Fibroblast of lung (primary cell): ENCODE results near the gene CDH5. TPM values are rescaled to one million over a fixed set of nuclear protein-coding genes. Genes with fewer than 3 reads are reported as not detected.

Experiments
- DNase-seq, 2 donors: peaks; one replicate each; pipeline versions ENCODE4 v3.0.0 to v3.0.0-alpha.2; 2010; ENCODE audit warnings: low read depth in 2 of 2
- H2AFZ ChIP-seq: 2 replicates; pipeline ENCODE4 v1.5.1; 2012; ENCODE audit warnings: low read length, control low read depth, inconsistent platforms
- H3K27ac ChIP-seq: 2 replicates; pipeline ENCODE4 v1.5.1; 2011; ENCODE audit warnings: low read length, control low read depth; ENCODE audit not compliant: insufficient read depth
- H3K27me3 ChIP-seq: 2 replicates; pipeline ENCODE4 v1.5.1; 2011; ENCODE audit warnings: mild to moderate bottlenecking, low read length; ENCODE audit not compliant: control insufficient read depth, insufficient read depth
- H3K36me3 ChIP-seq: 2 replicates; pipeline ENCODE4 v1.5.1; 2011; ENCODE audit warnings: low read length; ENCODE audit not compliant: control insufficient read depth, insufficient read depth
- H3K4me1 ChIP-seq: 2 replicates; pipeline ENCODE4 v1.5.1; 2011; ENCODE audit warnings: low read length; ENCODE audit not compliant: control insufficient read depth, insufficient read depth; ENCODE audit errors: extremely low read depth
- H3K4me2 ChIP-seq: 2 replicates; pipeline ENCODE4 v1.5.1; 2011; ENCODE audit warnings: low read length, control low read depth; ENCODE audit not compliant: insufficient read depth; ENCODE audit errors: extremely low read depth
- H3K4me3 ChIP-seq, 4 experiments: fragments of 200-600 bp in 1 of 4; sonication (generic) in 1 of 4; replicated peaks in 1 of 4; 2 replicates each; pipeline ENCODE4 v1.5.1; 2011 to 2016; ENCODE audit warnings: low read length in 4 of 4, low read depth in 3 of 4, mild to moderate bottlenecking in 3 of 4, control low read depth in 2 of 4, inconsistent platforms in 1 of 4, mixed read lengths in 1 of 4; ENCODE audit not compliant: insufficient read depth in 1 of 4; ENCODE audit errors: control extremely low read depth in 1 of 4
- H3K79me2 ChIP-seq: 2 replicates; pipeline ENCODE4 v1.5.1; 2012; ENCODE audit warnings: mild to moderate bottlenecking, low read length, inconsistent platforms; ENCODE audit not compliant: control insufficient read depth, insufficient read depth
- H3K9ac ChIP-seq: 2 replicates; pipeline ENCODE4 v1.5.1; 2011; ENCODE audit warnings: mild to moderate bottlenecking, low read length, control low read depth; ENCODE audit not compliant: insufficient read depth
- H3K9me3 ChIP-seq: 2 replicates; pipeline ENCODE4 v1.5.1; 2012; ENCODE audit warnings: low read depth, low read length; ENCODE audit not compliant: control insufficient read depth, insufficient read depth
- H4K20me1 ChIP-seq: 2 replicates; pipeline ENCODE4 v1.5.1; 2011; ENCODE audit warnings: low read length; ENCODE audit not compliant: control insufficient read depth, insufficient read depth; ENCODE audit errors: extremely low read depth
- CTCF ChIP-seq, 2 donors: IDR thresholded peaks in 1 of 2; conservative IDR thresholded peaks in 1 of 2; 1 replicate in 1 of 2; 2 replicates in 1 of 2; pipeline ENCODE4 v1.5.1; 2011 to 2012; ENCODE audit warnings: low read length in 2 of 2, control low read depth in 1 of 2, inconsistent platforms in 1 of 2, low read depth in 1 of 2, mild to moderate bottlenecking in 1 of 2
- EZH2 ChIP-seq: IDR thresholded peaks from 2 replicates; pipeline ENCODE4 v1.5.1; 2012; ENCODE audit warnings: low read length, control low read depth, mild to moderate bottlenecking; ENCODE audit errors: missing control alignments
- polyA plus RNA-seq, 2 donors: library from polyadenylated mRNA; depleted of rRNA in 1 of 2; stranded (reverse) in 1 of 2; unstranded in 1 of 2; fragments of >200 nt; gene quantifications; 2 replicates each; pipeline ENCODE4 v1.2.1, GENCODE V29; 2011 to 2012; ENCODE audit warnings: missing spikeins in 1 of 2
- total RNA-seq: library from RNA; depleted of rRNA; stranded (reverse); fragments of >200 nt; gene quantifications from 2 replicates; pipeline ENCODE4 v1.2.1, GENCODE V29; 2014

The CDH5 gene
- total and polyA plus RNA-seq, 2 donors (not counting 1 experiment from before 2014, with no cell fraction given): 0.02 TPM; not detected in 1

GRCh38 chr16:66376577-66377305 is 10.2 kb downstream of the CDH5 start:
- Histone ChIP-seq H3K9me3 (no peaks in the 10 kb centered on the region), H2AFZ (no peak overlapping the region), H3K4me2 (no peak overlapping the region), H3K9ac (no peak overlapping the region), H4K20me1 (no peaks in the 10 kb centered on the region), H3K4me1 (no peaks in the 10 kb centered on the region), H3K27ac (no peak overlapping the region), H3K27me3 (no peaks in the 10 kb centered on the region), H3K36me3 (no peaks in the 10 kb centered on the region), H3K79me2 (no peaks in the 10 kb centered on the region), H3K4me3 (no peak overlapping the region)
- TF ChIP-seq CTCF (conservative IDR thresholded peaks at IDR 0.05 in 1 of 2, IDR thresholded peaks at IDR 0.05 in 1 of 2; ENCODE audit: low read depth in 1 of 2, low read length in 2 of 2): no peak
- no peak for DNase-seq

- Histone ChIP-seq H3K79me2 (no peaks in the 10 kb centered on the region), H3K4me2 (no peak overlapping the region), H3K9me3 (no peaks in the 10 kb centered on the region), H3K4me3 (no peak overlapping the region), H4K20me1 (no peaks in the 10 kb centered on the region), H2AFZ (no peak overlapping the region), H3K4me1 (no peaks in the 10 kb centered on the region), H3K27ac (no peak overlapping the region), H3K9ac (no peak overlapping the region), H3K36me3 (no peaks in the 10 kb centered on the region), H3K27me3 (no peaks in the 10 kb centered on the region)
- no peak for DNase-seq
- TF ChIP-seq CTCF (conservative IDR thresholded peaks at IDR 0.05 in 1 of 2, IDR thresholded peaks at IDR 0.05 in 1 of 2; ENCODE audit: low read depth in 1 of 2, low read length in 2 of 2) (no peak), EZH2 (no peak)
These were observed 10.8 kb downstream of the CDH5 start for GRCh38 chr16:66377324-66377723.

- Histone ChIP-seq H3K9me3 (no peaks in the 10 kb centered on the region), H3K36me3 (no peaks in the 10 kb centered on the region), H4K20me1 (no peaks in the 10 kb centered on the region), H3K27ac (no peak overlapping the region), H3K27me3 (no peaks in the 10 kb centered on the region), H3K4me3 (no peak overlapping the region), H3K4me2 (no peak overlapping the region), H2AFZ (no peak overlapping the region), H3K79me2 (no peaks in the 10 kb centered on the region), H3K9ac (no peak overlapping the region), H3K4me1 (no peaks in the 10 kb centered on the region)
- TF ChIP-seq CTCF (conservative IDR thresholded peaks at IDR 0.05 in 1 of 2, IDR thresholded peaks at IDR 0.05 in 1 of 2; ENCODE audit: low read depth in 1 of 2, low read length in 2 of 2): no peak
- TF ChIP-seq EZH2: no peak
- no peak for DNase-seq
These were observed 12.5 kb downstream of the CDH5 start for GRCh38 chr16:66378741-66379570.
